Stimulated activated CD8-positive, alpha-beta memory T cell treated with anti-CD3 and anti-CD28 coated beads, Interleukin-15, amount 100 ng/mL, for 4 hours (primary cell): ENCODE measurements around the gene WSB2.
A peak's percentile ranks its signal among the peaks of the same experiment; 100 is the strongest.
"Not testable (repeated sequence)": the region's sequence is repeated elsewhere in the genome, so short reads cannot be mapped to it uniquely, and the experiment has no call there.

Source experiments
- DNase-seq, 2 donors: peaks; one replicate each; pipeline ENCODE4 v3.0.0-alpha.2; 2020; ENCODE audit warnings: low read depth in 2 of 2

The WSB2 gene

GRCh38 chr12:118061011-118061872 is at the start of gene WSB2:
WSB2 (minus strand) TSS chr12:118061179; CDS start chr12:118061048, 131 bp downstream.
- peak; percentile 55 to 62 for DNase-seq

GRCh38 chr12:118109088-118109487 is 48.1 kb upstream of the WSB2 start:
- no peak for DNase-seq

- no peak for DNase-seq
These were observed 46.7 kb upstream of the WSB2 start for GRCh38 chr12:118107694-118108093.

- no peak for DNase-seq
These were observed 46.0 kb upstream of the WSB2 start for GRCh38 chr12:118107011-118107410.

DNA sequence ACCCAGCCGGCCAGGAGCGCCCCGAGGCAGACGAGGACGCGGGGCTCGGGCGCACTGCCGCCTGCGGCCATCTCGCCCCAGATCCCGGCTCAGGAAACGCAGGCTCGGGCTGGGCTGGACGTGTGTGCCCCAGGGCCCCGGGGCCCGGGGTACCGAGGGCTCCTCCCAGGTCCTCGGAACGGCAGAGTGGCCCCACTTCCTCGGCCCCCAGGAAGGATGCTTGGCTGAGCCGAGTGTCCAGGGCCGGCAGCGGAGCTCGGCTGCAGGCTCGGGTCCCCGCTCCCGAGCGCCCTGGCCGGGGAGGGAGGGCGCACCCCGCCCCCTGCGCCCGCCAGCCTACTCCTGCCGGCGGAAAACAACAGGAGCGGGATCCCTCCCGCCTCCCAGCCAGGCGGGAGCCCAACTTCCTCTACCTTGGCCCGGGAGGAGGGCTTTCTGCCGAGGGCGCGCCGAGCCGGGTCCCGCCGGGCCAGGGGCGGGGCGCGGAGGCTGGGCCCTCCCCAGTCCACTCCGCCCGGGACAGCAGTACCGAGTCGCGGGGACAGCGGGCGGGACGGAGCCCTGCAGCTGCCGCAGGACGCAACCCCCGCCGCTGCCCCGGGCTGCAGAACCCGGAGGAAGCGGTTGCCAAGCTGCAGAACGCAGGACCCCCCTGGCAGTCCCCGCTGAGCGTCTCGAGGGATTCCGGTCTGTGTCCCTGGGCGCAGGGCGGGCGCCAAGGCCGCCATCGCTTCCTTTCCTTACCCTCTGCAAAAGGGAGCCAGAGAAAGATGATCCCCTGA is 42.8 kb upstream of the WSB2 start, which contains the start of gene VSIG10:
TSS of gene VSIG10 (minus strand) at position 411 of the 782 bp plus-strand sequence. CDS start at position 71, 340 bp downstream.
- no peak for DNase-seq

GRCh38 chr12:118103201-118103600 is 42.2 kb upstream of the WSB2 start:
- no peak for DNase-seq

- DNase-seq = no peak
These were observed 41.6 kb upstream of the WSB2 start for GRCh38 chr12:118102609-118103008.

DNA sequence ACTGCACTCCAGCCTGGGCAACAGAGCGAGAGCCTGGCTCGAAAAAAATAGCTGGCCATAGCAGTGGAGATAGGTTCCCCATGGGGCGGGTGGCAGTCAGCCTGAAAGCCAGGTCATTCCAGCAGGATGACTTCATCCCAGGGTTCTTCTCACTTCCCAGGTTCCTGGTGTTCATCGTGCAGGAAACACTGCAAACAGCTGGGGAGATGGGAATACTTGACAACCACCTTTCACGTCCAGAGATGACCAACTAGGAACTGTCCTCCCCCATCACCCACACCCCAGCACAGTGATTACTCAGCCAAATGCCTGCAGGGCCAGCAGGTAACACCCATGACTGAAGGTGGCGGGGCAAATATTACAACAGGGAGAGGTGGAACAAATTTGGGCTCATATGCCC is 41.1 kb upstream of the WSB2 start:
- no peak for DNase-seq

DNA sequence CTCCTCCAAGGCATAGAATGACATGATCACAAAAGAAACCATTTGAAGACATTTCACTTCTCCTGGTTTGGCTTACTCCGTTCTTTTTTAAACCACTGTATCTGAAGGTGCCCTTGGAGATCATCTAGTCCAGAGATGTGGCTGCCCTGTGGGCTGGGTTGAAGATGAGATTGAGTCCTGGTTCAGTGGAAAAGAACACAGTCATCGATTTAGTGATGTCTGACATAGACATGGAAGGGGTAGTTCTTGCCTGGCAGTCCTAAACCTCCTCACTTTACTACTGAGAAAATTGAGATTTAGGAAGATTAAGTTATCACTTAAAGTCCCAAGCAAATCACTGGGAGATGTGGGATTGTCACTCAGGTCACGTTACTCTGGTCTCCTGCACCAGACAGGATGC is 40.1 kb upstream of the WSB2 start:
- no peak for DNase-seq

DNA sequence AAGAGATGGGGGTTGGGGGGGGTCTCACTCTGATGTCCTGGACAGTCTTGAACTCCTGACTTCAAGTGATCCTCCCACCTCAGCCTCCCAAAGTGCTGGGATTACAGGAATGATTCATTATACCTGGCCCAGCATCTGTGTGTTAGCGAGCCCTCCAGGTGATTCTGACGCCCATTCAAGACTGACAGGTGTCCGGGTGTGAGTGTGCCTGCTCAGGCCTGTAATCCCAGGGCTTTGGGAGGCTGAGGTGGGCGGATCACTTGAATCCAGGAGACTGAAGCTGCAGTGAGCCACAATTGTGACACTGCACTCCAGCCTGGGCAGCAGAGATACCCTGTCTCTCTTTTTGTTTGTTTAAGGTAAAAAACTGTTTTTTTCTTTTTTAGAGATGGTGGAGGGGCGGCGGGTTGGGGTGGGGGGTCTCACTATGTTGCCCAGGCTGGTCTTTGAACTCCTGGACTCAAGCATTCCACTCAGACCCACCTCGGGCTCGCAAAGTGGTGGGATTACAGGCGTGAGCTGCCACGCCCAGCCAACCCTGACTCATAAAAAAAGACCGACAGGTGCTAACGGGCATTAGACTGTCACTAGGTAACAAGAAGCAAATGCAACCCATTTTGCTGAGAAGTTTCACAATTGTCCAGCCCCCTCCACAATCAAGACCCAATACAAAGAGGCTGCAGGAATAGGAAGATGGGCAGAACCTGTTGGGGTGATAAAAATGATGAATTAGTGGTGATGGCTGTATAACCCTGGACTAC is 38.1 kb upstream of the WSB2 start:
- DNase-seq = no peak

DNA sequence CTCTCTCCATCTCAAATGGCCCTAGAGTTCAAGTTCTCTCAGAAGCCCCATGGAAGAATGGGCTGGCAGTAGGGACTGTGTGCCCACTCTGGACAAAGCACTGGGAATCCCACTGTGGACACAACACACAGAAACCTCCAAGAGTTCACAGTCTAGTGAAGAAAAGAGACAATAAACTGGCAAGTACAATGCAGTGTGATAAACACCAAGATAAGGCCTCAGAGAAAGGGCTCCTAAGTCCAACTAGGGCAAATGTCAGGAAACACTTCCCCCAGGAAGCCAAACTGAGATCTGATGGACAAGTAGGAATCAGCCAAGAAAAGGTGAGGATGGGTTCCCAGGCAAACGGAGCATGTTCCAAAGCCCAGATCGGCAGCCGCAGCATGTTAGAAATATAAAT is 37.4 kb upstream of the WSB2 start:
- DNase-seq = no peak

DNA sequence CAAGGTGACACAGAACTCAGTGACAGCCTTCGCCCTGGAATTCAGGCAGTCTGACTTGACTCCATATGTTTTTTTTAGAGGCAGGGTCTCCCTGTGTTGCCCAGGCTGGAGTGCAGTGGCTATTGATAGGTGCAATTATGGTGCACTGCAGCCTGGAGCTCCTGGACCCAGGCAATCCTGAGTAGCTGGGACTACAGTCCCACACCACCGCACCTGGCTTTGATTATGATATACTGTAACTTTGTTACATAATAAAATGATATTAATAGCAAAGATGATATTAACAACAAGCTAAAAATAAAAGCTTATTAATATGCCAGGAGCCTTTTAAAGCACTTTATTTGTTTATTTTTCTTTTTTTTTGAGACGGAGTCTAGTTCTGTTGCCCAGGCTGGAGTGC is 33.1 kb upstream of the WSB2 start:
- DNase-seq = no peak

- no peak for DNase-seq
These were observed 28.8 kb upstream of the WSB2 start for GRCh38 chr12:118089782-118090181.

GRCh38 chr12:118082161-118082560 is 21.2 kb upstream of the WSB2 start:
- DNase-seq = no peak

GRCh38 chr12:118081521-118081920 is 20.5 kb upstream of the WSB2 start:
- DNase-seq = not testable (repeated sequence)

GRCh38 chr12:118073768-118074167 is 12.8 kb upstream of the WSB2 start:
- no peak for DNase-seq

- no peak for DNase-seq
These were observed 9.7 kb upstream of the WSB2 start for GRCh38 chr12:118070650-118071049.

DNA sequence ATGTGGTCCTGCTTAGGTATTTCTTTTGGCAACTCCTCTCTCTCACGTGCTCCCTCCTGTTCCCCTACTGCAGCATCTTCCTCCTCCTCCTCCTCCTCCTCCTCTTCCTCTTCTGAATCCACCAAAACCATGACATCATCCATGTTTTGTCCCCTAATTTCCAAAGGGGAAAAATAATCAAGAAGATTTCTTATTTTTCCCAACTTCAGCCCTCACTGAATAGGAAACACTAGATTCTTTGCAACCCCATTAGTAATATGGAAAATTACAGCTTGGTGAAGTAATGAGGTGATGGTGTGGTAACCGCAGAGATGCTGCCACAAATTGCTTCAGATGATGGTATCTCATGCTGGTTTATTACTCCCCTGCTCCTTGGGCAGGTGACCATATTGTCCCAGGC is 7.5 kb upstream of the WSB2 start:
- no peak for DNase-seq

DNA sequence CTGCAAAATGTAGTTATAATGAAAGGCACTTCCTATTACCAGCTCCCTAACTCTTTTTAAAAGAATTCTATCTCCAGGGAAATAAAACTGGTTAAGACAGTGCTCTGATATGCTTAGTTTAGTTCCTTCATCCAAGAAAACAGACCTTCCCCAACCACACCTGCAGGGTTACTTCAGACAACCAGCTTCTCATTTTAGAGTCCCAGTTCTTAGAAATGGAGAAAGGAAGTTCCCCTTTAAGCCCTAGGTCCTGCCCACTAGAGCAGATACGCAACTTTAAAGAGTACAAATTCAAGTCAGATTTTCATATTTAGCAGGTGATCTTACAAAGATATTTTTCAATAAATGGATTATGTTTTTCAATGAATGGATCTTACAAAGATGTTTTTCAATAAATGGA is 4.4 kb upstream of the WSB2 start:
- DNase-seq = no peak

- no peak for DNase-seq
These were observed 3.6 kb upstream of the WSB2 start for GRCh38 chr12:118064608-118065007.

DNA sequence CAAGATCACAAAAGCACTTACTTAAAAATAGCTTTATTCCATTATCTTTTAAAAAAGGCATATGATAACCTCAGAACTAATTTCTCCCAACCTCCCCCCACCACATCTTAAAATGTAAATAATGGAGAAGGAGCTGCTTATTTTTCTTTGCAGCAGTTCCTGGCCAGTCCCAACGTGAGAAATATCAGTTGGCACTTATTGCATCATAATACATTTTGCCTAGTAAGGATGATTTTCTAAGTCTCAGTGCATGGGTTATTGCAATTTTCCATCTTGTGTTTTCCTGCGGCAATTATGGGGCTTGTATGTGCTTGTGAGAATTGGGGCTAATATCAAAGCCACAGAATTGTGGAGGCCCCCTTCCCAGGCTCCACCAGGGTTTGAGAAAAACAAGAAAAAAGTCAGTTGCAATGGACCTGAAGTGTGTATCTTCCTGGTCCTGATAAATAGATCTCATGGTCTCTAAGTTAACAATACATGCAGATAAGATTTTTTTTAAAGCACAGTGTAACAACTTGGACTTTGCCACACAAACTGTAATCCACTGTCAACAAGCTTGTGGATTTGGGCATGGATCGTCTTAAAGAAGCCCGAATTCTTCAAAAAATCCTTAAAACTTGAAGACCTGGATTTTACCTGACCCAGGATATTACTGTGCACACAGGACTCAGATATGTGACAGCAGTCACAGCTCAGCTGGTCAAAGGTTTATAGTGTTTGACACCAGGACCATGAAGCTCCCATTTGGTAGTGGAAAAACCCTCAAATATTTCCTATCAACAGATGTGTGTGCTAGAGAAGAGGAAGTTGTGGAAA is 2.8 kb upstream of the WSB2 start:
- no peak for DNase-seq
